Posterior vena cava (tissue), 2 donors: ENCODE data around the gene RPS15A. TPM values are rescaled to one million over a fixed set of nuclear protein-coding genes. Genes with fewer than 3 reads are reported as not detected.
"Not testable (repeated sequence)": the region's sequence is repeated elsewhere in the genome, so short reads cannot be mapped to it uniquely, and the experiment has no call there.

Experiments used
- DNase-seq: peaks from one replicate; pipeline ENCODE4 v3.0.0-alpha.2; 2020; ENCODE audit warnings: low spot score
- intact Hi-C, 2 donors: fragments of 100-400 bp; cut with DNase I; formaldehyde crosslinking; loops; one replicate each; pipeline versions ENCODE4 v1.14.1 to v1.14.2; 2022 to 2023
- total RNA-seq, 2 donors: library from RNA; stranded (reverse); fragmentation: NEBNext Ultra II Directional; extraction: Animal tissue kit (Norgen Biotek cat#: 25700); gene quantifications; one replicate each; pipeline ENCODE4 v1.2.1, GENCODE V29; 2021
- donor health status: DM: yes; HTN: yes; CAD: no.
- donor health status: DM: yes; HTN: yes; CAD: no.

The RPS15A gene
- total RNA-seq, 2 donors from 2014 or later: 1,309 to 1,350 TPM

GRCh38 chr16:18767217-18767616 lies 22.9 kb downstream of the RPS15A start:
- intact Hi-C loops, DNase-seq: not testable (repeated sequence)

- intact Hi-C loops, DNase-seq: not testable (repeated sequence)
Measured at GRCh38 chr16:18762713-18763112, 27.4 kb downstream of the RPS15A start.

DNA sequence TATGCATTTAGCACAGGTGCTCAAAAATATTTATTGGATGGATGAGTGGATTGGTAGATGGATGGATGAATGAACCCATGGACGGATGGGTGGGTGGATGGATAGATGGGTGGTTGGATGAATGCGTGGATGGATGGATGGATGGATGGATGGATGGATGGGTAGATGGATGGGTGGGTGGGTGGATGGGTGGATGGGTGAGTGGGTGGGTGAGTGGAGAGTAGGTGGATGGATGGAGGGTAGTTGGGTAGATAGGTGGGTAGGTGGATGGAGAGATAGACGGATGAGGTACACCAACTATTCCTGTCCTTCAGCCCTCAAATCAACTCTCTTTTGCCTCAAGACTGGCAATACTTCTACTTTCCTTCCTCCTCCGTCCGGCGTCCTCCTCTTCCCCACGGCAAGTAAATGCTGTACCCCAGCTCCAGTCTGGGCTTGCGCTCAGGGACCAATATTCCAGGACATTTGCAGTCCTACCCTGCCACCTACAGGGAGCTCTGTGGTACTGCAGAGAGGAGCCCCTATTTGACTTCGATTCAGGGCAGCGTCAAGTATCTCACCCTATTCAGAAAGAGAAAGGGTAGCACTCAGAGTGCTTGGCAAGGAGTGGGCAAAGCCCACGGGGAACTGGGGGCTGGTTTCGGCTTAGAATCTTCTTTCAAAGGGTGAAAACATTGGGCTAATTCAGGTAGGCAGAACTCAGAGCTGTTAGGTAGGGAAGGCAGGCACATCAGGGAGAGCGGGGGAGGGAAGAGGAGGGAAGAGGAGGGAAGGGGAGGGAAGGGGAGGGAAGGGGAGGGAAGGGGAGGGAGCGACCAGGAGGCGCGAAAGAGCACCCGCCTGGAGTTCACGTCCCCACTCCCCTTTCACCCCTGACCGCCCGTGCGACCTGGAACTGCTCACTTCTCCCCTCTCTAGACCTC lies 30.3 kb downstream of the RPS15A start:
- intact Hi-C loops: not testable (repeated sequence)

DNA sequence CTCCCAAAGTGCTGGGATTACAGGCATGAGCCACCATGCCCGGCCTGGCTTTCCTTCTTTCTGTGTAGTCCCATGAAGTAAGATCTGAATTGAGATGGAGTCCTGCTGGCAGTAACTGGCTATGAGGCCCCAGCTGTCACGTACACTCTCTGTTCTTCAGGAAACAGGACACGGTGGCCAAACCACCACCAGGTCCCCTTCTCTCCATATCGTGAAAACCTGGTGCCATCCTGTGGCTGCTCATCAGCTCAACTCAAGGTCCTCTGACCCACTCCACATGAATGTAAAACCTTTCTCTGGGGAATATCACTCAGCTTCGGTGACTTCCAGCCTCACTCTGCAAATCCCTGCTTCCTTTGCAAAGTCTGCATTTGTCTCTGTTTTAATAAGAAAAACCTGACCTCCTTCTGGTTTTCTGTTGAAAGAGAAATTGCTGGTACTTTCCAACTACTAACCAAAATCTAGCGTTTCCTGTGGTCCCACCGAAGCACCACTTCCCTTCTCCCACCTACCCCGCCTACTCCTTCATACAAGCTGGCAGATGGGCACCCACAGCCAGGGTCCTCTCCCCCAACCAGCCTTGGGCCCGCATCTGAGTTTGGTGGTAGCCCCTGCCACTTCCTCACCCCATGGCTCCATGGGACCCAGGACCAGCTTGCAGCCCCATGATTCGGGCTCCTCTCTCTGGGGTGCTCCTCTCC lies 32.0 kb downstream of the RPS15A start:
- not testable (repeated sequence) for DNase-seq

More for the DNA sequence above, 30.3 kb downstream of the RPS15A start:
- not testable (repeated sequence) for DNase-seq

GRCh38 chr16:18756639-18757038 lies 33.5 kb downstream of the RPS15A start:
- DNase-seq, intact Hi-C loops: not testable (repeated sequence)

More for the DNA sequence above, 32.0 kb downstream of the RPS15A start:
- intact Hi-C loops: not testable (repeated sequence)

GRCh38 chr16:18742870-18743269 lies 47.3 kb downstream of the RPS15A start:
- DNase-seq, intact Hi-C loops: not testable (repeated sequence)

DNA sequence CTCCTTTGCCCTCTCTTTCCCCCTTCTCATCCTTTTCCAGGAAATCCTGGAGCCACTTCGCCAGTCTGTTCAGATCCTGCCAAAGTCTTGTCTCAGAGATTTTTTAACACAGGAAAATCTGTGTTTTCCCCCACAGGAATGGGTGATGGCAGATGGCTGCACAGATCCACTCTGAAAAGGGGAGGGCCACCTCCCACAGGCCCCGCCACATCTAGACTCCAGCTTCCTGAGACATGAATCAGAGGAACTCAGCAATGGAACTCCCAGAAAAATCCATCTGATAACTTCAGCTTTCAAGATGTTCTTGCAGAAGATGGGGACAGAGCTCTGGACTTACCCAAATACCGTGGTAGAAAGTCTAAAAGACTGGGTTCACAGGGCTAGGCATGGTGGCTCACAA lies 50.1 kb downstream of the RPS15A start:
- intact Hi-C loops, DNase-seq: not testable (repeated sequence)

- DNase-seq, intact Hi-C loops: not testable (repeated sequence)
Measured at GRCh38 chr16:18738768-18739167, 51.4 kb downstream of the RPS15A start.

- intact Hi-C loops, DNase-seq: not testable (repeated sequence)
Measured at GRCh38 chr16:18734279-18734678, 55.9 kb downstream of the RPS15A start.

Other genes with a start within 250 kb of the RPS15A start
- gene NOMO2, start 228.2 kb downstream of the RPS15A start, total RNA-seq: 100 to 1,000 TPM; 100 to 141 TPM
- 10 to 100 TPM; 51.9 to 56.7 TPM for gene ARL6IP1, start 11.2 kb upstream of the RPS15A start, total RNA-seq
- gene SMG1, start 136.1 kb upstream of the RPS15A start, total RNA-seq: 10 to 100 TPM; 71.7 to 81.3 TPM
- gene TMC7, start 193.6 kb upstream of the RPS15A start, total RNA-seq: 1 to 10 TPM; 1.2 to 1.6 TPM